Activated CD8-positive, alpha-beta memory T cell treated with anti-CD3 and anti-CD28 coated beads for 48 hours (primary cell): ENCODE results near the gene TTYH2.

Experiments
- DNase-seq, 3 experiments: peaks; one replicate each; pipeline ENCODE4 v3.0.0-alpha.2; 2020; ENCODE audit warnings: low read depth in 2 of 3, low spot score in 2 of 3

Gene TTYH2

DNA sequence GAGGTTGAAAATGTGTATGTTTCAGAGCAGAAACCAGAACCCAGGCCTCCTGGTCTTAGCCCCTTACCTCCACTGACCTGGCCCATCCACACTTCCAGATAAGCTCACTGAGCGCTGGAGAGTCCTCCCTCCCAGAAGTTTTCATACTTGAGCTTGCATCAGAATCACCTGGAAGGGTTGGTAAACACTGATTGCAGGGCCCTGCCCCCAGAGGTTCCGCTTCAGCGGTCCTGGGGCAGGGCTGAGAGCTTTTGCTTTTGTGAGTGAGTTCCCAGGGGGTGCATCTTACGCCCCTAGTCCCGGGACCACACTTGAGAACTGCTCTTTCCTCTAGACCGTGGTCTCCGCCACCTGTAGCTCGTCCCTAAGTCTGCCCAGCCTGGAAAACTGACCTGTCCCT lies 20.6 kb downstream of the TTYH2 start:
- no peak for DNase-seq

DNA sequence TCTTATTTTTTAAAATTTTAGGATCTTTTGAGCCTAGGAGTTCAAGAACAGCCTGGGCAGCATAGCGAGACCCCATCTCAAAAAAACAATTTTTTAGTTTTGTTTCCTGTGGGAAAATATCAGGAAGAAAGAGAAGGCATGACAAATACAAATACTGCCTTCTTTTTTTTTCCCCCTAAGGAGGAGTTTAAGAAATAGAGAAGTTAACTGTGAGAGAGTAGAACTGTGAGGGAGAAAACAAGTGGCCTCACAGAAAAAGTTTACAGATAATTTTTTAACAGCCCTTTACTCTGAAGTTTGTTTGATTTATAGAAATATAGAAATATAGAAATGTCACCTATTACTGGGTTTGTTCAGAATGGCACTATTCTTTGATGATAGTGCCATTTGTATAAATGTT lies 21.1 kb downstream of the TTYH2 start:
- no peak for DNase-seq

DNA sequence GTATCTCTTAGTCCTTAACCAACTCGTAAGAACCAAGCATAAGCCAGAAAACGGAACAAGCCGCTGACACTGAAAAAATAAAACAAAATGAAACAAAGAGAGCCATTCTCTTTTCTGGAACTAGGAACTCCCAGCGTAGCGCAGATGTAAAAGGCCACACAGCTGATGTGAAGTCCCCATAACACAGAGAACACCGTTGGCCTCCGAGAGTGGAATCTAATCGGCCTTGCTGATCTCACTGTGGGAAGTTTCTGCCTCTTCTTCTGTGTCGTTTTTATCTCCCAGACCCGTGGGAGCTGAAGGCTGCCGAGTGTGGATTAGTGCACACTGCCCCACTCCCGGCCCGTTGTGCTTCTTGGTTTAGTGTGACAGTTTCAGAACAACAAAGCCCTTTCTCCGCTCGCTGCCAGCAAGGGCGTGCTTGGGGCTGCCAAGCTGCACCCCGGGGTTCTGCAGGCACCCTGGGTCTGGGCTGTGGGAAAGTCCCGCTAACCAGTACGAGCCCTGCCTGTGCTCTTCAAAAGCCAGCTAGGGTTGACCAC lies 21.7 kb downstream of the TTYH2 start:
- DNase-seq: no peak

DNA sequence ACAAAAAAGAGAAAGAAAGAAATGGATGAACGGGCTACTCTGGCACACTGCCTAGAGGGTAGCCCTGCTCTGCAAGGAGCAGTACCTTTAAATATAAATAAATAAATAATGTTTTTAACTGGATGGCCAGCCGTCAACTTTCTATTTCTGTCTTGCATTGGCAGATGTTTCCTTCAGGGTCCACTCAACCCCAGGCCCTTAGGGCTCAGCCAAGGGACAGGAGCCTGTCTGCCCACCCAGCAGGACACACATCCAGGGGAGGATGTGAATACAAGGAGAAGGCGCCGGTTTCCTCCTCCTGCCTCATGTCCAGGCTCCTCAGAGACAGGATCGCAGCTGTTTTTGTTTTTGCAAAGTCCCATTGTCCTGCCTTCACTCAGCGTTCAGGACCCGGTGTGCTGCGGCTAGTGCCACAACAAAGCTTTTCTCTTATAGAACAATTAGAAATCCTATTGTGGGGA lies 22.6 kb downstream of the TTYH2 start:
- DNase-seq: no peak

DNA sequence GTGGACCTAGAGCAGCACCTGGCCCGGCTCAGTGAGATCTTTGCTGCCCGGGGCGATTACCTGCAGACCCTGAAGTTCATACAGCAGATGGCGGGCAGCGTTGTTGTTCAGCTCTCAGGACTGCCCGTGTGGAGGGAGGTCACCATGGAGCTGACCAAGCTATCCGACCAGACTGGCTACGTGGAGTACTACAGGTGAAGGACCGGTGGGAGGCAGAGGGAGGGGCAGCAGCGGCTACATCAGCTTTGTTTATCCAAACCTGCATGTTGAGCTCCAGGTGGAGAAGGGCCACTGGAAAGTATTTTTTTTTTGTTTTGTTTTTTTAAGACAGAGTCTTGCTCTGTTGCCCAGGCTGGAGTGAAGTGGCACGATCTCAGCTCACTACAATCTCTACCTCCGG lies 23.9 kb downstream of the TTYH2 start:
- no peak for DNase-seq

DNA sequence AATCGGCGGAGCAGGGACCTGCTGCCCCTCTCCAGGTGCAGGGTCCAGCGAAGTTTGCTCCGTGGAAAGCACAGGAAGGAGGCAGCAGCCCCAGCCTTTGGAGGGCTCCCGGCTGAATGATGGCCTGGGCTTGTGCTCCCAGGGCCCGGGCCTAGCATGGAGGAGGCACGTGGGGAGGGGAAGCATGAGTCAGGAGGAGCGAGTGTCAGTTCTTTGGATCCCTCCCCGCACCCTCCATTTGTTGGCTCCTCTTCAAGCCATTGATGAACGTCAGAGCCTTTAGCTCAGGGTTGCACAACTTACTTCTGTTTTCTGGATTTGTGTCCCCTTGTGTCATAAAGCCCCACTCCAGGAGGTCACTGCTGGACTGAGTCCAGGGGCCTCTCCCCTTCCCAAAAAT lies 25.8 kb downstream of the TTYH2 start:
- DNase-seq: no peak

DNA sequence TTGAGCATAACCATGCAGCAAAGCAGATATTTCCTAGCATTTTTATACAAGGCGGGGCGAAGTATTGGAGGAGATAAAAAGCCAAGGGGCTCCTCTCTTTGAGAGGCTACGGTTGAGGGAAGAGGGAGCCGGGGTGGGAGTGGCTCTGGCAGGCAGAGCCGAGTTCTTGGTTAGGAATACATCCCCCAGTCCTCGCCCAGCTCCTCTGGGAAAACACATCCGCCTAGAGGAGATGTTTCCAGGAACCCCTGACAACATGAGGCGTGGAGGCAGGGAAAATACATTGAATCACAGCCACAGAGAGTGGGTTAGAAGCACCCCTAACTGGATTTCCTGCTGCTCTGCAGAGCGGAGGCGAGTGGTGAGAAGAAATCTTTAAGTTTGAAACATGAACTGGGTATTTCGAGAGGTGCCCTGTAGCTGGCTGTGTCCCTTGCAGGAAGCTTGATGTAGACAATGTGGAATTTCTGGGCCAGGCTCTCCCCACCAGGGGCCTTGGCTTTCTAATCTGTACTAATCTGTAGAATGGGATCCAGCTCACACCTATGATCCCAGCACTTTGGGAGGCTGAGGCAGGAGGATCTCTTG lies 27.3 kb downstream of the TTYH2 start:
- DNase-seq: no peak

DNA sequence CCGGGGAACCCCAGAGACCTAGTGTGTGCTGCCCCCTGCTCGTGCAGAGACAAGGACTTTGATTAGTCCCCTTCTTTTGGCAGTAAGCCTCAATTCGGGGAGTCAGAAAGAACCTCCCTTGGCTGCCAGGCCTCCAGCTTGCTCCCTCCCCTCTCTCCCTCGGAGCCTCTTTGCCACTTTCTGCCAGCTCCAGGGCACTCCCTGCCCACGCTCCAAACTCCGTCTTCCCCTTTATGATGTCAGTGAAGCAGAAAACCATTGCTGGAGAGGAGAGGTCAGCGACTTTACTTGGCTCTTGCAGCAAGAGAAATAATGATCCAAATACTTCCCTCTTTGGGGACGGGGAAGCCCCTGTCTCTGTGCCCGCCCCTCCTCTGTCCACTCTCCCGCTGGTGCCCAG lies 28.1 kb downstream of the TTYH2 start:
- DNase-seq: no peak

DNA sequence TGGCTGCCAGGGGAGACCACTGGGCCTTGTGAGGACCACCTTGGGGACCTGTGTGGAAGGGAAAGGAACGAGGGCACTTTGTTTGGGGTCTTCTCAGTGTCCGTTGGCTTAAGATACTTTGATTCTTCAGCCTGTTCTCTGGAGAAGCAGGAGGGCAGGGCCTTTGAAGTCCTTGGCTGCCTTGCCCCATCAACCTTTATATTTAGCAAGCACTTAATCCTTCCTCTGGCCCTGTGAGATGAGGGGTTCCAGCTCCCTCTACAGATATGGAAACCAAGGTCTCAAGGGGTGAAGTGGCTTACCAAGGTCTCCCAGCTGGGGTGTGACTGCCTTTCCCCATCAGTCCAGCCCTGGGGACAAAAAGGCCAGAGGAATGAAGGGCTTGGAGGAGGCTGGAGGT lies 28.5 kb downstream of the TTYH2 start:
- DNase-seq: no peak

DNA sequence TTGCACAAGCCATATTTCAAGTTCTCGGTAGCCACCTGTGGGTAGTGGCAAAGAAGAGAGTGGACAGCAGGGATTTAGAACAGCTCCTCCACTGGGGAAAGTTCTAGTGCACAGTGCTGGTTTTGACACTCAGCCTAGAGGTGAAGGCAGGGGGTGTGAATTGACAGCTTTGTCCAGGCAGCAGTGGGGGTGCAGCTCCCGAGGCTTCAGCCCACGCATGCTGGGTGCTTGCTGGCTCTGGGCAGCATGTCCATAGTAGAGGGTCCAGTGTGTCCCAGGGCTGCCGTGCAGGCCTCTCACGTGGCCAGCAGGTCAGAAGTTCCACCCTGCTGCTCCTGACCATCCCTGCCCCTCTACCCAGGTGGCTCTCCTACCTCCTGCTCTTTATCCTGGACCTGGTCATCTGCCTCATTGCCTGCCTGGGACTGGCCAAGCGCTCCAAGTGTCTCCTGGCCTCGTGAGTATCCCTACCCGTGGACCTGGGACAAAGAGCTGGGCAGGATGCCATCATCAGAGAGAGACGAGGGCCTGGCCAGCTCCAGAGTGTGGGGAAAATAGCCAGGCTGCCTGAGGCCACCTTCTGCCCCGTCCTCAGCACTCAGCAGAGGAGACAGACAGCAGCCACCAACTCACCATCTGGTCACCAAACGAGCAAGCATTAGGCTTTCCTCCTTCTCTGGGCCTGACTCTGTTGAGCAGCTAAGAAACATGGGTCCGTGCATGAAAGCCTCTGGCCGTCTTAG lies 29.8 kb downstream of the TTYH2 start:
- no peak for DNase-seq

DNA sequence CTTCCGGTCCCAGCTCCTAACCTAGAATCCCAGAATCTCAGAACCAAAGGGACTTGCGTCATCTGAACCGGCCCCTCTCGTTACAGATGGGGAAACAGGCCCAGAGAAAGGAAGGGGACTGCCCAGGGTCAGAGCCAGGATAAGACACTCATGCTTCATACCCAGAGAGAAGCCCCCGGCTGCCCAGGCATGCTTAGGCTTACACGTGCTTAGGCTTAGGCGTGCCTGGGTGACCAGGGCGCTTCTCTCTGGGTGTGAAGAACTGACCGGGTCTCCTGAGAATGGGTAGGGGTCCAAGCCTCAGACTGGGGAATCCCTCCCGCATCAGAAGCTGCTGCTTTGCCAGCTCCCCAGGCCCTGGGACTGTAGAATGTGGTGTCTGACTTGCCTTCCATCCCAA lies 30.8 kb downstream of the TTYH2 start:
- no peak for DNase-seq

DNA sequence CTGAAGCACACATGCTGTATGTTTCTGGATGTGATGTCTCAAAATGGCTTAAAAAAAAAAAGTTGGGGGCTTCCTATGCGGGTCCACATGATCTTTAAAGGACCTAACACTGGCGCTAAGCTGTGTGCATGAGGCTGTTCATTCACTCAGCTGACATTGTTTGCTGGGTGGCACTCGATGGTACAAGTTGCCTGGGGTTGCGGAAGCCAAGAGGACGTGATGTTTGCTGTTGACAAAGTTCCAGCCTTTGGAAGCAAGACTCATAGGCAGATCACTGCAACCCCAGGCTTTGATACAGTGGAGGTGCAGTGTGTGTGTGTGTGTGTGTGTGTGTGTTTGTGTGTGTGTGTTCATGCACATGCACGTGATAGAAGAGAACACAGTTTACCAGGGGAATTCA lies 31.2 kb downstream of the TTYH2 start:
- DNase-seq: no peak

DNA sequence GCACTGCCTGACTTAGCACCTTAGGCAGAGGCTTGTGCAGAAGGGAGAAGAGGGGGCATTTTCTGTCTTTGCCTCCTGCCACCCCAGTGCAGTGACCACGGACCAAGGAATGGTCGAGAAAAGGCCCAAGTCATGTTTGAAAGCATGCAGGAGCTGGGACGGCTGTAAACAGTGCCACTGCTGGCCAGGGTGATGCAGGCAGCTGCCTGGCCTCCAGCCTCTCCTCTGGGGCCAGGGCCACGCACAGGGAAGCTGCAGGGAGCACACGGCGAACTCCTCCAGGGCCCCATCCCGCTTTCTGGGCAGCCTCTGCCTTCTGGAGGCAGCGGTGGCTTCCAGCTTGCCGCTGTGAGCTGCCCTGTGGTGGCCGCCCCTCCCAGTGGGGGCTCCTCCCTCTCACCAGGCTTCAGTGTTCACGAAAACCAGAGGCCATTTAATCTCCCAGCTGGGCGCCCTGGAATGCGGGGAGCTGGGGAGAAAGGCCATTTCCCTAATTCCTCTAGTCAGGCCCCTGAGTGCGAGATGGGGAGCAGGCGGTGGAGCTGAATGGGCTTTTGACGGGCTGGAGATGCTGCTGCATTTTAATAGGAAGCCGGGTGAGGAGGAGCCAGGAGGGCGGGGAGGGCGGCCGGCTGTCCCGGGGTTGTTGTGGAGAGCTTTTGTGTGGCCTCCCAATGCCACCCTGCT lies 31.9 kb downstream of the TTYH2 start:
- DNase-seq: no peak

DNA sequence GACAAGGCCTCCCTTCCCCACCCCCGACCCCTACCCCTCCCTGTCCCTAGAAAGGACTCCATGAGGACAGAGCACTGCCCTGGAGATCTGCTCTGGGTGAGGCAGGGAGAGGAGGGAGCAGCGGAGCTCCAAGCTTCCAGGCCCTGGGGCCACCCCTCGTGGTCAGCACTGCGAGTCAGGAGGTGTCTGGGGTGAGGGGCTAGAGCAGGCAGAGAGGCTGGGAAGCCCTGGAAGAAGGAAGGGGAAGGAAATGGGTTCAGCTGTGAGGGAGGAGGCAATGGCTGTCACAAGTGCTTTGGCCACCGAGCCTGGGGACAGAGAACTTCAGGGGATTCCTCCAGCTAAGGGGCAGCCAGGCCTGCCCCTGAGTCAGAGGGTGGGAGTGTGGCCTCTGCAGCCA lies 32.5 kb downstream of the TTYH2 start:
- no peak for DNase-seq

DNA sequence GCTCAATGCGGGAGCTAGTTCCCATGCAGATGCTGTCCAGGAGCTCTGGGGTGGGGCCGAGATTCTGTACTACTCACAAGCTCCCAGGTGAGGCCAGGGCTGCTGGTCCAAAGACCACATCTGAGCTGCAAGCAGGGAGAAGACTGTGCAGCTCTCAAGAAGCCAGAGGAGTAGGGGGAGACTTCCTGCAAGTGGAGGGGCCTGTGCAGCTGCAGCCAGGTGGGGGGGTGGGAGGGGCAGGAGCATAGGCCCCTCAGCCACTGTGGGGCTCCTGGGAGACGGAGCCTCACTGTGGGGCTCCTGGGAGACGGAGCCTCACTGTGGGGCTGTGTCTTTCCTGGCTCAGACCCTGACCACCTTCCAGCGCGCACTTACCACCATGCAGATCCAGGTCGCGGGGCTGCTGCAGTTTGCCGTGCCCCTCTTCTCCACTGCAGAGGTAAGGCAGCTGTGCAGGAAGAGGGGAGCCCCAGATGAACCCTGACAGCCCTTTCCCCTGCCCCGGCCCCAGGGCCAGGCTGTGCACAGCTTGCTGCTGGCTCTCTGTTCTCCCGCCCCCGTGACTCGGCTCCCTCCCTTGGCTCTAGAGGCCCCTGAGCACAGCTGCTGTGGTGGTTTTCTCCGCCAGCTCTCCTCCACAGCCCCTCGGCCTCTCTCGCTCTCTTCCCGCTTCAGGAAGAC lies 36.4 kb downstream of the TTYH2 start:
- no peak for DNase-seq

DNA sequence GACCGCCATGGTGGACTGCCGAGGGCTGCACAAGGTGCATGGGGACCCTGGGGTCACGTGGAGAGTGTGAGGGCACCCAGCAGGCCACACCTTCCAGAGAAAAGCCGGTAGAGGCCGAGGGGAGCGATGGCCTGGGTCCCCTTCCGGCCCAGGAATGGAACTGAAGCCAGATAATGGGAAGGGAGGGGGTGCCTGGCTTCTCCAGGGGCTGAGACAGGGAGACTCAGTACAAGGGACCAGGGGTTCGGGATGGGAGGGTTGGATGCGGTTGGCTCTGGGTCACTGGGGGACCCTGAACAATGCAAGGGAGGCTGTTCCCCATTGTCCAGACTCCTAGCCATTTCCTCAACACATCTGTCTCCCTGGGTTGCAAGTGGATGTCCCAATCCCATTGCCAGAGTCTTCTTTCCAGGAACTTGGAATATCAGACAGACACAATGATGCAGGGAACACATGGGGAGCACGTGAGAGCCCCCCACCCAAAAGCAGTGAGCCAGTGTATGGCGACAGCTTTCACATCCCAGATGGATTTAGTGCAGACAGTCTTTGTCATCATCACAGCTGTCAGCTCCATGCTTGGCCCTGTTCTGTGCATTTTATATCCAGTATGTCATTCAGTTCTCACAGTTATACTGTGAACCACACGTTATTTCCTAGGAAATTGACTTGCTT lies 37.1 kb downstream of the TTYH2 start:
- no peak for DNase-seq

DNA sequence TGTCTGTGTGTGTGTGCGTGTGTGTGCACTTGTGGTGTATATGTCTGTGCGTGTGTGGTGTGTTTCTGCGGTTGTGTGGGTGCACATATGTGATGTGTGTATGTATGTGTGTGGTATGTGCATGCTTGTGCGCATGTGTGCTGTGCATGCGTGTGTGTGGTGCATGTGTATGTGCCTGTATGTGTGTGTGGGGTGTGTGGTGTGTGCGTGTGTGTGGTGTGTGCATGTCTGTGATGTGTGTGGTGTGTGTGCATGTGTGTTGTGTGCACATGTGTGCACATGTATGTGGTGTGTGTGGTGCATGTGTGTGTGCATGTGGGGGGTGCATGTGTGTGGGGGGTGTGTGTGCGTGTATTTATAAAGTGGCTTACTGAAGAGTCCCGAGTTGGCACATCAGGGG lies 37.7 kb downstream of the TTYH2 start:
- DNase-seq: no peak

DNA sequence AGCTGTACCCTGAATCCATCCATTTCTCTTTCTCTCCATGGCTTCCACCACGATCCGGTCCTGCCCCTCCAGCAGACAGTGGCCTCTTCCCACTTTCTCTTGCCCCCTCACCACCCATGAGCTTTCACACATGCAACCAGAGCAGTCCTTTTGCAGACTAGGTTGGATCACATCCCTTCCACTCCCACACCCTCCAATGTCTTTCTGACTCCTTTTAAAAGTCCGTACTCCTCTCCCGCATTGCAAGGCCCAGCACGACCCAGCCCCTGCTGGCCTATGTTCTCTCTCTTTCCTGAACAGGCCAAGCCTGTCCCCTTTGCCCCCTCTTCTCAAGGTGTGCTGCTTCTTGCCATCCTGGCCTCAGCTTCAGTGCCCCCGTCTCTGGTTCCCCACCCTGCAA lies 38.2 kb downstream of the TTYH2 start:
- no peak for DNase-seq

DNA sequence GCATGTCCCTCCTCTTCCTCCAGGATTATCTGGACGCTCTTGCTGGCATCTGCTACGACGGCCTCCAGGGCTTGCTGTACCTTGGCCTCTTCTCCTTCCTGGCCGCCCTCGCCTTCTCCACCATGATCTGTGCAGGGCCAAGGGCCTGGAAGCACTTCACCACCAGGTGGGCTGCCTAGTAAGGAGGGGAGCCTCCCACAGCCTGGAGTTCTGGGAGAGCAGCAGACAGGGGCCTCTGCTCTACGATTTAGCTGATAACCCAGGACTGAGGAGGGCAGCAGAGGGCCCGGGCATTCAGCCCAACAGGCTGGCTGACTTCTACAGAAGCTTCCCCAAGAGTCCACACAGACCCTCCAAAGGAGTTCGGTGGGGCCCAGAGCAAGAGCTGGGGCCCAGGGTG lies 38.8 kb downstream of the TTYH2 start:
- DNase-seq: no peak

DNA sequence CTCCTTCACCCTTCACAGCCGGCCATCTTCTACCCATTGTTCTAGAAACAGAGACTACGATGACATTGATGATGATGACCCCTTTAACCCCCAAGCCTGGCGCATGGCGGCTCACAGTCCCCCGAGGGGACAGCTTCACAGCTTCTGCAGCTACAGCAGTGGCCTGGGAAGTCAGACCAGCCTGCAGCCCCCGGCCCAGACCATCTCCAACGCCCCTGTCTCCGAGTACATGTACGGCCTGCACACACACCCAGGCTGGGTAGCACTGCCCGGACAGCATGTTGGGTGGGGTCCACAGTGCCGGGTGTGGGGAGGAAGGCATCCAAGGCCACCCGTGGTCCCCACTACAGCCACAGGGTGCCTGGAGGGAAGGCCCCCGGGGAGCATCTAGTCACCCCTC lies 39.7 kb downstream of the TTYH2 start:
- no peak for DNase-seq

DNA sequence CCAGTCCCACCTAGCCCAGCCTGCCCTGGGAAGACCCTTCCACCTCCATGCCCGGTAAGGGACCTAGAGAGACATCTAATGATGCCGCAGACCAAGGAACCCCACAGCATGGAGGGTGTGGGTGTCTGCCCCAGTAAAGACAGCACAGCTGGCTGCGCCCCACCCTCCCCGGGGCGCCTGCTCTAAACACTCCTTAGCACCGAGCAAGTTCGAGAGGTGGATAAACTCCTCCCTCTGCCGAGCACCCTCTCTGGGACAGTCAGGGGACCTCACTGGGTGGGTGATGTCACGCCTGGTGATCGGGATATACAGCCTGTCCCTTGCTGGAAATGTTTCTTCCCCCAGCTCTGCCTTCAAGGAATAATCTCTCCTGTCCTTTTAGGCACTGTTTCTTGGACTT lies 43.9 kb downstream of the TTYH2 start:
- no peak for DNase-seq
